Measurements from ENCODE around the gene HDAC11. TPM values are rescaled to one million over a fixed set of nuclear protein-coding genes. Genes with fewer than 3 reads are reported as not detected.
"Not testable (repeated sequence)": the region's sequence is repeated elsewhere in the genome, so short reads cannot be mapped to it uniquely, and the experiment has no call there.

Gene HDAC11
- total RNA-seq, 1 donor from 2014 or later = 0.96 TPM

DNA sequence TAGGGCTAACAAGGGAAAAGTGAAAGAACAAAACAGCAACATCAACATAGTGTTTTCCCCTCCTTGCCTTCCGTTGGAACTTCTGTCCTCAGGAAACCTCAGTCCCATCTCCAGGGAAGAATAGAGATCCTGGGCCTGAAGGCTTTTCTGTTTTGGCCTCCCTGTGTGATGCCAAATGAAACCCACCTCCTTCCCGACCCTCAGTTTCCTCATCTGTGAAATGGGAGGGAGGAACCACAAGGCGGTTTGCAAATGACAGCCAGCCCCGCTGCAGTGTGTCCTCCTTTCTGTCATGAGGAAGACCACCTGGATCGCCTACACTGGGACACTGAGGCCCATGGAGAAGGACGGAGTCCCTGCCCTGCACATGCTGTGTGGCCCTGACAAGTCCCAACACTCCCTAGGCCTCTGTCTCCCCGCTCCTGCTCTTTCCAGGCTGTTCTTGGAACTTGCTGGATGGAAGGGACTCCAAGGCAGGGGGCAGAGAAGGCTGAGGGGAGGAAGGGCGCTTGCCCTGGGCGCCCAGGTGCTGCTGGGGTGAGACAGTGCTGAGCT is 40.3 kb downstream of the HDAC11 start:
- intact Hi-C loops (cut with micrococcal nuclease) = no loop called here

DNA sequence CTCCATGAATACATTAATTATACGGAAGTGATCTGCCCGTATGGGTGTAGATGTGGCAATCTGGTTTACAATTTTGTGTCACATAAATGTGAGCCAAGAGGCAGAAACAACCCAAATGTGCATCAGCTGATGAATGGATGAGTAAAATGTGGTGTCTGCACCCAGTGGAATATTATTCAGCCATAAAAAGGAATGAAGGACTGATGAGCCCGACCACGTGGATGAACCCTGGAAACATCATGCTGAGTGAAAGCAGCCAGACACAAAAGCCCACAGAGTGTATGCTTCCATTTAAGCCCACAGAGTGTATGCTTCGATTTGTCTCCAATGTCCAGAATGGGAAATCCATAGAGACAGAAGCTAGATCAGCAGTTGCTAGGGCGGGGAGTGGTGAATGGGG is 41.2 kb downstream of the HDAC11 start:
- intact Hi-C loops (cut with micrococcal nuclease) = no loop called here

DNA sequence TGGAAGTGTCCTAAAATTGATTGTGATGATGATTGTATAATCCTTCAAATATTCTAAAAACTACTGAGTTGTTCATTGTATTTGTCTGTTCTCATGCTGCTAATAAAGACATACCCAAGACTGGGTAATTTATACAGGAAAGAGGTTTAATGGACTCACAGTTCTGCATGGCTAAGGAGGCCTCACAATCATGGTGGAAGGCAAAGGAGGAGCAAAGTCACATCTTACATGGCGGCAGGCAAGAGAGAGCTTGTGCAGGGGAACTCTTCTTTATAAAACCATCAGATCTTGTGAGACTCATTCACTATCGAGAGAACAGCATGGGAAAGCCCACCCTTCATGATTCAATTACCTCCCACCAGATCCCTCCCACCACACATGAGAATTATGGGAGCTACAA is 41.6 kb downstream of the HDAC11 start:
- intact Hi-C loops (cut with micrococcal nuclease) = not testable (repeated sequence)

DNA sequence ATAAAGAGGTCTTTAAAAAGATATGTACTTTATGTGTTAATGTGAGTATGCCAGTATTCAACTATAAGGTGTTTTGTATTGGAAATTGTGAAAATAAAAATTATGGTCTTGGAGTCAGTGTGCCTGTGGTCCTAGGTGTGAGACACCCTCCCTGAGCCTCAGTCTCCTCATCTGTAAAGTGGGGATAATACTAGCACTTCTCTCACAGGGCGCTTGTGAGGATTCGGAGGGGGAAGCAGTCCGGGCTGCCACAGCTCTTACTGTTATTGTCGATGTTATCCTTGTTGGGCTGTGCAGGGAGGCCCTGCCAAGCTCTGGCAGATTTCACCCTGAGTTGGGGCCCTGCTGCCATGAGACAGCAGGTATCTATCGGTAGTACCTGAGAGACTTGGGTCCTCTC is 42.1 kb downstream of the HDAC11 start:
- intact Hi-C loops (cut with micrococcal nuclease) = no loop called here

DNA sequence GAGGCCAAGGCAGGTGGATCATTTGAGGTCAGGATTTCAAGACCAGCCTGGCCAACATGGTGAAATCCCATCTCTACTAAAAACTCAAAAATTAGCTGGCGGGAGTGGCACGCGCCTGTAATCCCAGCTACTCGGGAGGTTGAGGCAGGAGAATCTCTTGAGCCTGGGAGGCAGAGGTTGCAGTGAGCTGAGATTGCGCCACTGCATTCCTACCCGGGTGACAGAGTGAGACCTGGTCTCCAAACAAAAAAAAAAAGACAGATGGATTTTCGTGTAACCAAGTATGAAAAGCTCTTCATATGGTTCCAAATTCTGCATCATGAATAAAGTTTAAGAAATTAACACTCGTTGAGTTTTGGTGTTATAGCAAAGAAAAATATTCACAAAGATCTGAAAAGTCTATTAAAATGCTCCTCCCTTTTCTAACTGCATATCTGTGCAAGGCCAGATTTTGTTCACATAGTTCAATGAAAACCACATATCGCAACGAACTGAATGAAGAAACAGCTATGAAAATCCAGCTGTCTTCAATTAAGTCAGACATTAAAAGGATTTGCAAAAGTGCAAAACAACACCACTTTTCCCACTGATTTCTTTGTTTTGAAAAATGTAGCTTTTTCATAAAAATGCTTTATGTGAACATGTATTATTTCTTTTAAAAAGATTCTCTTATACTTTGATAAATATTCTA is 45.0 kb downstream of the HDAC11 start:
- intact Hi-C loops (cut with micrococcal nuclease) = no loop called here

DNA sequence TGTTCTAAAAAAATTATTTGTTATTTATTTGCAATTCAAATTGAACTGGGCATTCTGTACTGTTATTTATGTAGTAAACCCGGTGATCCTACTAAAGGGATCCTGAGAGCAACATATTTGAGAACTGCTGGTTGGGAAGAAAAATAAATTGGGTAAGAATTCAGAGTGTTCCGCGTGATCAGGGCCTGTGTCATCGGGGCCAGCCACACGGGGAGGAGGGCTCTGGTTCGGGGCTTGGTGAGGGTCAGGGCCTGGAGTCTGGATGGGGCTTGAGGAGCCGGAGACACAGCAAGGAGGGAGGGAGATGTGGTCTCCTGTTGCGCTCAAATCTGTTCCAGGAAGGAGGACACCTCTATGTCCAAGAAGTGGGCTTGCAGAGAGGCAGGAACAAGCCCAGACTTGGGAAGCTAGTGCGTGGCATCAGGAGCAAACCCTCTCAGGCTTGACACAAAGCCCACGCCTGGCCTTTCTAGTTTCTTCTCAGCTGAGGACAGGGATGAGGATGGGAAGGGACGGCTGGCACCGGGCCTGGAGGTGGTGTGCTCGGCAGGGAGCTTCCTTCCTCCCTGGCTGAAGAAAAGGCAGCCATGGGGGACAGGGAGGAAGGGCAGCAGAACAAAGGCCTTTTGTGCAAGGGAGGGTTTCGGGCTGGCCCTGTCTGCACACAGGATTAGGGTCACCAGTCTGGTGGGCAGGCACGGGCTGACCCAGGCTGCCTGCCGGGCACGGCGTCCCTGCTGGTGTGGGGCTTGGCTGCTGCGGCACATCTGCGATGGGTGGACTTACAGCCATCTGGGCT is 45.9 kb downstream of the HDAC11 start:
- intact Hi-C loops (cut with micrococcal nuclease) = no loop called here

DNA sequence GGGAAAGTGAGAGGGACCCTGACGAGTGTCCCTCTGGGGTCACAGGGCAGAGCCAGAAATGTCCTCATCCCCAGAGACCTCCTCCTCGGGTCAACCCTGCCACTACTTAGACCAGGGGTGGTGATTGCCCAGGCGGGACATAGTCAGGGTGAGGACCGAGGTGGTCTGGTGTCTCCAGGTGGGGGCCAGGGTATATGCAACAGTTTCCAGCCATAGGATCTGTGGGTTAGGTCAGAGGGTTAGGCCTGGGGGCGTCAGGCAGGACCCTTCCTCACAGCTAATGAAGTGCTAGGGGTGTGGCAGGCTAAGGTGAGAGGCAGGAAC is 46.5 kb downstream of the HDAC11 start:
- intact Hi-C loops (cut with micrococcal nuclease) = no loop called here

DNA sequence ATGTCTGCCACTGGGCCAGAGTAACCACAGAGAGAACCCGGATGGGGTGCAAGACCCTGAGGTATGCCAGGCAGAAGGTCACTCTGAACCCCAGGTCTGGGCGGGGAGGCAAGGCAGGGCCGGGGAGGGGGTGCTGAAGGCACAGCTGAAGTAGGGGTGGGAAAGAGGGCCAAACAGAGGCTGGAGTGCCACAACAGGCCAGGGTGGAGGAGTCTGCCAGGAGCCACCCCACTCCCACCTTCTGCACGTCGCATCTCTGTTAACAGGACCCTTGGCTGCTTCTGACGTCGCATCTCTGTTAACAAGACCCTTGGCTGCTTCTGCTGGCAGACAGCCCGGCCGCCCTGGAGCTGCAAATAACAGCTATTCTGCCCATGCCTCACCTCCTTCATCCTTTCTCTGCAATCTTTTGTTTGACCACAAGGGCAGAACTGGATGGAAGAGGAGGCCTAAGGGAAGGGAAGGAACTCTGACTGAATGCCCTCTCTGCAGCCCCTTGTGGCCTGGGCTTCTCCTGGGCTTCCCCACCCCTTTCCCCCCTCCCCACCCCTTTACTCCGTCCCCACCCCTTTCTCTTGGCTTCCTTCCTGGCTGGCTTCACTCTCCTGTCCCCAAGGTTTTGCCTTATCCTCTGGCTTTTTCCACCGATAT is 48.2 kb downstream of the HDAC11 start:
- intact Hi-C loops (cut with micrococcal nuclease) = no loop called here

DNA sequence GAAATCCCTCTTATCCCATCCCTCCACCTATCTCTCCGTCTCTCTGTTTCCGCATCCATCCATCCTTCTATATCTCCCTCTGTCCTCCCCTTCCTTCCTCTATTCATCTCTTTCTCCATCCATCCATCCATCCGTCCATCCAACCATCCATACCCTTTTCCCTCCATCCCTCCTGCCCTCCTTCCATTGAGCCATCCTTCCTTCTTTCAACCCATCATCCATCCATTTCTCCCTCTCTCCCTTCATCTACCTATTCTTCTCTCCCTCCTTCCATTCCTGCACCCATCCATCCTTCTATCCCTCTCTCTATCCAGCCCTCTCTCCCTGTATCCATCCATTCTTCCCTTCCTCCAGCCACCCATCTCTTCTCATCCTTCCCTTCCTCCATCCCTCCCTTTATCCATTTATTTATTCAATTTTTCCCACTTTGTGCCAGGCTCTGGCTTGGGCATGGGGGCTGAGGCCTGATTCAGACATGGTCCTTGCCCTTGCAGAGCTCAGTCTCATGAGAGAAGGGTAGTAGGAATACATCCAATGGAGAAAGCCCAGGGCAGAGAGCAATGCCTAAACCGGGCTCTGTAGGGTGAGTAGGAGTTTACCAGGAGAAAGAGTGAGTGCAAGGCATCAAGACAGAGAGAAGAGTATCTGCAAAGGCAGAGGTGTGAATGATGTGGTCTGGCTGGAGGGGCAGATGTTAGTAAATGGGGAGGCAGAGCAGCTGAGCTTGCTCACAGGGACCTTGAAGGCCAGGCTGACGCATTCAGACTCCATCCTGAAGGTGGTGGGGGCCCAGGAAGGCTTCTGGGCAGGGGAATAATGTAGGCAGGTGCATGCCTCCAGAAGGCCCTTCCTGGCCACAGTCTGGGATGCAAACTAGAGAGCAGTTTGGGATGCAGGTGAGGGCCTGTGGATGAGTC is 49.3 kb downstream of the HDAC11 start:
- intact Hi-C loops (cut with micrococcal nuclease) = no loop called here

DNA sequence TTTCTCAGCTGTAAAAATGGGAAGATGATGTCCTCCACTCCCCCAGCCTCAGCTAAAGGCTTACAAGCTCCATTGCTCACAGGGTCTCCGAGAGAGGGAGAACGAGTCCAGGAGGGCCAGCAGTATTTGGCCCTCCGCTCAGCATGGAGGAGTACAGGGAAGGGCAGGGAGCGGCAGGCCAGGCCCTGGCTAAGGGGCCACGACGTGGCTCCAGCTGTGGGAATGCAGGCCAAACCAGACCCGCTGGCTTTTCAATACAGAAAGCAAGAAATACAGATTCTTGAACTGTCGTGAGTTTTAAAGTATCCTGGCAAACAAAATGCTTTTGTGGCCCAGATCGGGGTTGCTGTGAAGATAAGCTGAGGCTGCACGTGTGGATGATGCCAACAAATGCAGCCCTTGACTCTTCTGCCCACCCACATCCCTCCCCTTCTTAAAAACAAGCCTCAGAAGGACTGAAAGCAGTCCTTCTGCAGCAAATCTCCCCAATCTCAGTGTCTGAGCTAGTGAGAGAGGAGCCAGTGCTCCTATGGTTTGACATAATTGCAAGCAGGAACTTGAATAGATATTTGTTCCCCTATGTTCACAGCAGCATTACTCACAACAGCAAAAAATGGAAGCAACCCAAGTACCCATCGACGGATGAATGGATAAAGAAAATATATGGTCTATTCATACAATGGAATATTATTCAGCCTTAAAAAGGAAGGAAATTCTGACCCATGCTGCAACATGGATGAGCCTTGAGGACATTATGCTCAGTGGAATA is 50.3 kb downstream of the HDAC11 start:
- intact Hi-C loops (cut with micrococcal nuclease) = no loop called here

DNA sequence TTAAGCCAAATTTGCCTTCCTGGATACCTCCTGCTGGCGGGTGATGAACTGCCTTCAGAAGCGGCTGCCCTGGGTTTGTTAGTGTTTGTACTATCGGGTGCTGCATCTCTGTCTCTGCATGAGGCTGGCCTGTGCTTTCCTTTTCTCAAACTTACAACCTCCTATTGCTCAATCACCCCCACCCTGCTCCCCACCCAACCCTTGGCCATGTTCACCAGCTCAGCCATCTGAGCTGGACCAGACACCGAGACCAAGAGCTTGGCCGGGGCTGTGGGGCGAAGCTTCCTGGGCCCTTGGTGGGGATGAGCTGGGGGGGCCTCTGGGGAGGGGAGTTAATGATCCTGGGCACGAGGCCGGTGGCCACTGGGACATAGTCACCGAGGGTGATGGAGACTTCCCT is 52.0 kb downstream of the HDAC11 start:
- intact Hi-C loops (cut with micrococcal nuclease) = no loop called here

DNA sequence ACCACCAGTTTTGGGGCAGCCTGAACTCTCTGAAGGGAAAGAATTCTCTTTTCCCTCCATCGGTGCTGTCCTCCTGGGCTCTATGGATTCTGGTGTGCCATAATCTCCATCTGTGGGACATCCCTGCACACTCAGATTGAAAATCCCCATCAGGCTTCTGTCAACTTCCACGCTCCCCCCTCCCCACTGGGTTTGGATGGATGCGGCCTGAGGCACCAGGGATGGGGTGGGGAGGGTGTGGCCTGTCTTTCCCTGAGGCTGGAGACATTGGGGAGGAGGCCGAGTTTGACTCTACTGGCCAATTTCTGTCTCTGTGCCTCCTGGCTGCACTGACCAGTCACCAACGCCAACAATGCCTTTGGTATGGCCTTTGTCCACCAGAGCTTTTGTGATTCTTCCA is 52.5 kb downstream of the HDAC11 start:
- intact Hi-C loops (cut with micrococcal nuclease) = no loop called here

DNA sequence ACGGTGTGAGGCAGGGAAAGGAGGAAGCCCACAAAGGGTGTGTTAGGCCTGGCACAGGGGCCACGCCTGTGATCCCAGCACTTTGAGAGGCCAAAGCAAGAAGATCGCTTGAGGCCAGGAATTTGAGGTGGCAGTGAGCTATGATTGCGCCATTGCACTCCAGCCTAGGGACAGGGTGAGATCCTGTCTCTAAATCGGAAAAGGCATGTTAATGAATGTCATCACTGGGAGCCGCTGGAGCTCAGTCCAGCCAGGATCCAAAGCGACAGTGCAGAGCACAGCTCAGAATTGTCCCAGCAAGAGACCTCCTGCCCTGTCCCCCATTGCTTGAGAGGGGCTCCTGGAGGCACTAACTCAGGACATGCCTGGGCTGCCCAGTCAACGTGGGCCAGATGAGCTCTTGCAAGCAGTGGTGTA is 53.8 kb downstream of the HDAC11 start:
- intact Hi-C loops (cut with micrococcal nuclease) = no loop called here

DNA sequence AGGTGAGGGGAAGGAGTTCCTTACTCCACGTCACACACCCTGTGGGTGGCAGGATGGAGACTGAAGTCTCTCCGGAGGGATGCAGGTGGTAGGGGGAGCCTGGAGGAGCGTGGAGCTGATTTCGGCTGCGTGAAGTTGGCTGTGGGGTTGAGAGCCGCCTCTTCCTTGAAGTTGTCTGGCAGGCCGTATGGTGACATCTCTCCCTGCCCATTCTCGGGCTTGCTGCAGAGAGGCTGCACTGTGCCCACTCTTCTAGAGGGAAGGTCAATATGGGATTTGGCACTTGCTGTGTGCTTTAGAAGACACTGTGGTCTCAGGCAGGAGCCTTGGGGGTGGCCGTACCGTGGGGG is 55.4 kb downstream of the HDAC11 start:
- intact Hi-C loops (cut with micrococcal nuclease) = no loop called here

DNA sequence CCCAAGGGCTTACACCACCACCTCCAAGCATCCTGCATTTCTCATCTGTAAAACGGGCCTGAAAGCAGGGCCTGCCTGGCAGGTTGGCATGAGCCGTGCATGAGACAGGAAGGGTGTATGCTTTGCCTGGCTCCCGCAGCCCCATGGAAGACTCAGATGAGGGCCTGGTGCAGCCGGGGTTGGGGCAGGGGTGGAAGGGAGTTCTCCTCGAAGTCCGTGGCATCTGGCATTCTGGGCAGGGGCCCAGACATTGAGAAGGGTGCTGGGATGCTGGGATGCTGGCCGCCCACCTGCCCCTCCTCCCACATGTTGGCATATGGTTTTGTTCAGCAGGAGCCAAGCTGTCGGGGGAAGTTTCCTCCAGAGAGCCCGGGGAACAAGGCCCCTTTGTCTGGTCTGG is 55.8 kb downstream of the HDAC11 start:
- intact Hi-C loops (cut with micrococcal nuclease) = no loop called here

DNA sequence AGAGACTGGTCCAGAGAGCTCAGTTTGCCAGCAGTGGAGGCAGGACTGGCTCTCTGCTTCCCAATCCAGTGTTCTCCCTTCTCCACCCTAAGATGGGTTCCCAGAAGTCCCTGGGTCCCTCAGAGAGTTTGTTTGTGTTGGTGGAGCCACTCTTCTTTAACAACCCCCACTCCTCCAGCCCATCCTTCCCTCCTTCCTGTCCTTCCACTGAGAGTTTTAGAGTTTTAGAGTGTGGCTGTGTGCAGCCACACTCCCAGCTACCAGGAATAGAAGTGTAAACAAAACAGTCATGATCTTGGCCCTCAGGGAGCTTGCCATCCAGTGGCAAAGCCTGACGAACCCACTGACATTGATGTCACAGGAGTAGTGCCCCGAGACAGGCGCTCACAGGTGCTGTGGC is 56.3 kb downstream of the HDAC11 start:
- intact Hi-C loops (cut with micrococcal nuclease) = no loop called here

DNA sequence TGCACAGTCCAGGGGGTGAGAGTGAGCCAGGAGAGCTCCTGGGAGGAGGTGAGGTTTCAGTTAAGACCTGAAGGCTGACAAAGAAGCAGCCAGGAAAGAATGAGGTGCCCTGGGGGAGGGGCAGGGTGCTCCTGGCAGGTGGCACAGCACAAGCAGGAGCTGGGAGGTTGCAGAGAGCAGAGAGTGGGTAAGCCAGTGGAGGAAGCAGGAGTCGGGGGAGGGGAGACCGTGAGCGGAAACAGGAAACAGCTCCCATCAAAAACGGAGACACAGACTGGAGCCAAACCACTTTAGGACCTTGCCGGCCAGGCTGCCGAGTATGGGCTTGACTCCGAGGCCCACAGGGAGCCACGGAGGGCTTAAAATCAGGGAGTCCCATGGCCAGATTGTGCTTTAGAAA is 56.7 kb downstream of the HDAC11 start:
- intact Hi-C loops (cut with micrococcal nuclease) = no loop called here

DNA sequence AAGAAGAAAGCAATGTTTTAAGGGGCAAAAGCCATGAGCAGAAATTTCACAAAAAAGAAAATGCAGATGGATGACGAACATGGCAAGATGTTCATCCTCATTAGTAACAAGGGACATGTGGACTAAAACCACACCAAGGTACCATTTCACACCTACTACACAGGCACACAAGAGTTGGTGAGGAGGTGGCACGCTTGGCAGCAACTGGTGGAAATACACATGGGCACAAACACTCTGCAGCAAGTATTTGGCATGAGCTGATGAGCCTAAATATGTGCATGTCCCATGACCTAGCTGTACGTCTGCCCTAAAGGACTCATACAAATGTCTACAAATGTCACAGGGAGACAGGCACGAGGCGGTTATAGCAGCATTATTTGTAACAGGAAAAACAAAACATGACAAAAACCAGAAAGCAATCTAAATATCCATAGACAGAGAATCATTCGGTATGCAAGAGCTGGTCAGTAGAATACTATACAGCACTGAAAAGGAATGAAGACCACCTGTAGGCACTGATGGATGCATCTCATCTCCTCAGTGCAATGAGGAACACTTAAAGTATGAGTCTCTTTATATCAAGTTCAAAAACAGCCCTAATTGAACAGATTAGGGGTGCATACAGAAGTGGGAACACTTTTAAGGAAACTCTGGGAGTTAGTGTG is 57.3 kb downstream of the HDAC11 start:
- intact Hi-C loops (cut with micrococcal nuclease) = no loop called here

DNA sequence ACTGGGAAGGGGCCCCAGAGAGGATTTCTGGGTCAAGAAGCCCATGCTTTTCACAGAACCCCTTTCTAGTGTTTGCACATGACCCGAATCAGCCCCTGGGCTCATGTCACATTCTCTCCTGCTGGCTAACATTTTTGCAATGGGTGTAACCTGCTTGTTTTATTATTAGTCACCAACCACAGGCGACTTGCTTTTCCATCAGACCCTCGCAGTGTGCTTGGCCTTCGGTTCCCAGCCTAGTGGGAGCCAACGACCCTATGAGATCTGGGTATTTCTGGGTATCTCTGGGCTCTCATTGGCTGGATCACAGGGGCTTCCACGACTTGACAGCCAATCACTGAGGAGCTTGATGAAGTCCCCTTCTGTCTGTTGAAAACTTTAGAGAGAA is 57.8 kb downstream of the HDAC11 start:
- intact Hi-C loops (cut with micrococcal nuclease) = no loop called here

Data from T-helper 1 cell treated with Interleukin-12 subunit alpha and Interleukin-12 subunit beta and Interleukin-4 antibody, amounts not matched to agents 30 ng/mL and 1 ng/mL, for 36 hours (primary cell).